DMS 273 (cell line): ENCODE results near the gene KCNJ5.

Experiments used
- DNase-seq: peaks from one replicate; lab custom pipeline; 2025; ENCODE audit not compliant: unreplicated experiment; lab: John Stamatoyannopoulos, UW

The KCNJ5 gene

DNA sequence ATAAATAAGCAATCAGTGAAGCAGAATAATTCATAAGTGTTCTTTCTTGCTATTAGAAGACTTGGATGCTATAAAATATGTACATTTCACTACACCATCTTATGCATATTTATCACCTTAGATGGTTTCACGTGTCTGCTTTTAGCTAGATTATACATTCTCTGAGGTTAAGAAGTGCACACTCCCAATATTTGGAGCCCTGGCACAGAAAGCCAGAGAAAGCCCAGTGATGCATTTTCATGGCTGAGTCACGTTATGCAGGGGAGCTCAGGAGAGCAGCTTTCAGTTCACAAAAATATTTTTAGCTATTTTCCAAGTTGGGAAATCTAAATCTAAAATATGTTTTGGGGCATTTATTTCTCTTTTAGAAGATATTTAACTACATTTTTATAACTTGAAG, 56.6 kb downstream of the KCNJ5 start:
- no peak for DNase-seq

DNA sequence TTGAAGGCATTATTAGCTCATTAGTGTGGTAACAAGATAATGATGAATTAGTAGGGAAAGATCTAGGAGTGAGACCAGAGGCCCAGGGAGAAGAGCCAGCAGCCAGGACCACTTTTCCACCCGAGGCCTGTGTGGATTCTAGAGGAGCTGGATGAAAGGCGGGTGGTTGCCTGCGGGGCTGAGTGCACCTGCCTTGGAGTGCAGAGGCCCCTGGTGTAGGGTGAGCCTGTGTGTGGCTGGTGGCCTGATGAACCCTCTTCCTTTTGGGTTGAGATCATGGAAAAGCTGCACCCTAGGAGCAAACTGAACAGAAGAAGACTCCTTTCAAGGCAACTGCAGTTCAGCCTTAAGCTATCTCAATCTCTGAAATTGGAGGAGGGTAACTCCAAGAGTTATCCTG, 57.4 kb downstream of the KCNJ5 start:
- peak; percentile 45 for DNase-seq

DNA sequence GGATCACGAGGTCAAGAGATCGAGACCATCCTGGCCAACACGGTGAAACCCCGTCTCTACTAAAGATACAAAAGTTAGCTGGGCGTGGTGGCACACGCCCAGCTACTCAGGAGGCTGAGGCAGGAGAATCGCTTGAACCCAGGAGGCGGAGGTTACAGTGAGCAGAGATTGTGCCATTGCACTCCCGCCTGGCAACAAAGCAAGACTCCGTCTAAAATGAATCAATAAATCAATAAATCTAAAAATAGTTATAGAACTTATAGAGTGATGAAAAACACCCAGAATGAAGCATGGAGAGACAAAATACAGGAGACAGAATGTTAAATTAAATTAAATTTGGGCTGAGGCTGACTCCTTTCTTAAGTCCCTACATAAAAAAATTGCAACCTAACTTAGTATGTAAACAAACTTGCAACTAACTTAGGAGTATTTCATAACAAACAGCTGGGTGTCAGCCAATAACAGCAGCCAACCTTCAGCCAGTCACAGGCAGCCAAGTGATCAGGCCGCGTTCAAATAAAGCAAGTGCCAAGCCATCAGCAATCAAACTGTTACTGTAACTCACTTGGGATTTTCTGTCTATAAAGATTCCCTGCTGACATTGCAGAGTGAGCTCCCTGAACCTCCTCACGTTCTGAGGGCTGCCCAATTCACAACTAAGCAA, 58.8 kb downstream of the KCNJ5 start:
- DNase-seq, result no peak

DNA sequence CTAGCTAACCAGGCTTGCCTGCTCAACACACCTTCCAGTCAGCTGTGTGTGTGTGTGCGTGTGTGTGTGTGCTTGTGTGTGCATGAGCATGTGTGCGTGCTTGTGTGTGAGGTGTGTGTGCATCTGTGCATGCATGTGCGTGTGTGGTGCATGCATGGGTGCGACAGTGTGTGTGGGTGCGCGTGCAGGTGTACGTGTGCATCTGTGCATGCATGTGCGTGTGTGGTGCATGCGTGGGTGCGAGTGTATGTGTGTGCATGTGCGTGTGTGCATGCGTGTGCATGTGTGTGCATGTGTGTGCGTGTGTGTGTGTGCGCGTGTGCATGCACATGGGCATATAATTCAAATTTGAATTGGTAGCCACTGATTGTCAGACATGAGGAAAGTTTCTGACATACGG, 62.0 kb downstream of the KCNJ5 start:
- DNase-seq, result no peak

DNA sequence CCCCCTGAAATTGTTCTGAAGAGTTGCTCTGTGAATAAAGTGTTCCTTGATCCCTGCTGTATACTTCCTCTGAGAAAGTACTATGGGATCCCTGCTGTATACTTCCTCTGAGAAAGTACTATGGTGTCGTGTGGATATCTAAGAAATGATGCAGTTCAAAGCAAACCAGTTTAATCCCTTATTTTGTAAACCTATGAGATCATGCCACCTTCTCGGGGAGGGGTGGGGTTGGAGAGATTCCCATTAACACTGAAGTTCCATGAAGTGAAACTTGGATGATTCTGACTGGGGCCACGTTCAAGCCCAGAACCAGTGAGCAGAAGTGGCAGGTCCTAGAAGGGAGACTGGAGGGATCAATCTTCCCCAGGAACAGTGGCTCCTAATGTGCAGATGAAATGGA, 64.5 kb downstream of the KCNJ5 start:
- no peak for DNase-seq

DNA sequence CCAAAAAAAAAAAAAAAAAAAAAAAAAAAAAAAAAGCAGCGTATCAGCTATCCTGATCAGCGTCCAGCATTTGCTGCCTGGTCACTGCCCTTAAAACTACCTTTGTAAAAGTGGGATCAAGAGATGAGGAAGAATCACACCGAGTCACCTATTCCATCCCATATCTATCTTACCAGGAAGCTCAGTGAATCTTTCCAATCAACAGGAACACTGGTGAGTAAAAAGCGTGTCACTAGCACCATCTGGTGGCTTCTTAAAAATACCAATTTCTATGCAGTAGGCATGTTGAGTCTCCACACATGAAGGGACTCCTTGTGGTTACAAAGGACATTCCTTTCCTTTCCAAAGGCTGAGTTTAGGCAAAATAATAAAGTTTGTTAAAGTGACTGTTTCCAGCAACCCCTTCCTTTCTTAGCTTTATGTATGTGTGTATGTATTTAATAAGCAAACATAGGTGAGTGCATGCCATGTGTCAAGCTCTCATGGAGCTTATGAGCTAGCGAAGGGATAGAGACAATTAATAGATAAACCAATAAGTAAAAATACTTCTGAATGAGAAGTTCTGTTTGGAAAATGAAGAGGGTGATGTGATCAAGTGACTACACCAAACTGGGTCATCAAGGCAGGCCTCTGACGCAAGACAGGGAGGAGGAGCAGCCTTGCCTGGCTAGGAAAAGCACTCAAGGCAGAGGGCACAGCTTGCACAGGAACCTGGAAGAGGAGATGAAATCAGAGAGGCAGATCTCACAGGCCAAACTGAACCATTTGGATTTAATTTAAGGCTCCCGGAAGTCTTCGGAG, 65.4 kb downstream of the KCNJ5 start:
- DNase-seq, result peak; percentile 83

DNA sequence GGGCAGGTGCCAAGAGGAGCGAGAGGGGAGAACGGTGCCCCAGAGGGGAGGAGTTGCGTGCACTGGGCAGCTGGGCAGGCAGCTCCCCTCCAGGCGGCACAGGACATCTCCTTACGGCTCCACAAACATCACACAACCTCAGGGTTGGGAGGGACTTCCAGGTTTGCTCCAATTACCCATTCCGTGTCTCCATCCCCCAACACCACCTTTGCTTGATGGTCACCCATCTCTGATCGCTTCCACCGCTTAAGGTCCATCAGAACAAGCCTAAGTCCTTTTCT, 66.0 kb downstream of the KCNJ5 start:
- DNase-seq, result peak; percentile 16

DNA sequence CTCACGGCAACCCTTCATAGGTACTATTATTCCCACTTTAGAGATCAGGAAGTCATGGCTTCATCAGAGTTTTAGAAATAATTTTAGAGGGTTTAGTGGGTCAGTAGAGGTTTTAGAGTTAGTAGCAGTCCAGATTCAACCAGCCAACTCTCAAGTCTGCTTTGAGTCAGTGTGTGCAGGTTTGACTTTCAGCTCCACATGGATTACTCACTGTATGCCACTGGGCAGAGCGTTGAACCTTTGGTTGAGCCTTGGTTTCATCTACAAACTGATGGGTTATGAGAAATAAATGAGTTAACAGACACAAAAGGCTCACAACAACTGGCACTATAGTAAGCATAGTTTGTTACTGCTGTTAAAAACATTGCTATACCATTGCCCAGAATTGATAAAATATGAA, 70.5 kb downstream of the KCNJ5 start:
- no peak for DNase-seq

DNA sequence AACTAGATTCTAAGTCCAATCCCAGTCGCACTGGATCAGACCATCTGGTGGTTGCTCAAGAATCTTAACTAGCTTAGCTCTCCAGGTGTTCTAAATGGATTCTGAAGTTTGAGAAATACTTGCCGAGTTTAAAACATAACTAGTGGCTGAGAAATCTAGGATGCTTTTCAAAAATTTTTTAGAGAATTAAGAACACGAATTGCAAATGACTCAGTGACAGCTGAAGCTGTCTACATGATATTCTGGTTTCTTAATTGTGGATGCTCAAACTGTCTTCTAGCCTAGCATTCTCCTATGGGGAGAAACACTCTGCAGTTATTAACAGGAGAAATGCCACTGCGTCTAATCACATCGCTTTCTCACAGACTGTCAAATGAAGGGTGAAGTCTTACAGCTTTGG, 71.7 kb downstream of the KCNJ5 start:
- peak; percentile 72 for DNase-seq

DNA sequence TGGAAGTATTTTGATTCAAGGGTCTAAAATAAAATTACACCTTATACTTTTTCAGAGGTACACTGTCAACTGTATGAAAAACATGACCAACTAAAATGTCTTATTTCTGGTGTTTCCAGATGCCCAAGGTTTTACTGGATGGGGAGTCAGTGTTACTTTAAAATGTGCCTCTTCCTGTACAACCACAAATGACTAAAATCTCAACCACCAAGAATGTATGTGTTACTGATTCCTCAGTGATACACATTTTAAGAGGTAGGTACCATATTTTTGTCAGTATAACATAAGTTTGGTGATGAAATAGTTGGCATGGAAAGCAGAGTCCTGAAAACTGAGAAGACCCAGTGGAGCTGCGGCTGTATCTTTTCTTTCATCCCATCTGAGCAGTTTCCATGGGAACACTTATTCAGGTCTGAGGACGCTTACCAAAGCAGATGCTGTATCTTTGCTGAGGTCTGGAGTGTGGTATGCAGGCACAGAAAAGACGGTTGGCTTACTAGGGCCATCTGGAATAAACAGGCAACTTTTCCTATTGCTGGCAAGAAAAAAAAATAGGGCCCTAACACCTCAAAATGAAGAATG, 72.7 kb downstream of the KCNJ5 start:
- DNase-seq, result peak; percentile 91

DNA sequence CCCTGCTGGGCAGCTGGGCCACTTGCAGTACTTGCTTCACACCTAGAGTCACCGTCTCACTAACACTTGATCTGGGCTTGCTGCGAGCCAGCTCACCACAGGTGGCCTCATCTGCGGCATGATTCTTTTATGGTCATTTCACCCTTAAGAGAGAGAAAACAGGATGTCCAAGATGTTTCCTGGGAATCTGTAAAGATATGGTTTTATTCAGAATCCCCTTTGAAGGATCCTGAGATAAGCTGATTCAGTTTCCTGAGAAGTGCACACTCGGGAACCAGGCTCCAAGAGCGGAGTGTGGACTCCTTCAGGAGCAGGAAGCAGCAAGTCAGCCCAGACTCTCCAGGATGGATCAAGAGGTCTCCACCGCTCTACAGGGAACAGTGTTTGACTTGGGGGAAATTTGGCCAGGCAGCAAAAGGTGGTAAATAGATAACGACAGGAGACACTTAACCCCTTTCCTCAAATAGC, 73.3 kb downstream of the KCNJ5 start:
- peak; percentile 68 for DNase-seq

DNA sequence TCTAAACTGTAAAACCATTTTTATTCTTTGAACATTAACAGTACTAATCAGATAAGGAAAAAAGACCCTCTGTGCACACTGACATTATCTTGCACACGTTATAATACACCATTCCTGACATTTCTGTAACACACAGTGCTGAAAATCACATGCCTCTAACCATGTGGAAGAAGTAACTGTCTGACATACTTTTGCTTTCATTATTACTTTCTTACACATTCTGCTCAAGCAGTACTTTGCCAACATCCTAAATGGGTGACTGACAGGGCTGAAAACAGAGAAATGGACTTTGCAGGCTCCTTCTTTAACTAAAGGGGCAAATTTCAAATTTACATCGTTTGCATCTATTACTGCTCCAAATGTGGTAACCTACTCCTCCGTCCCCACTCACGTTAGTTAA, 74.3 kb downstream of the KCNJ5 start:
- peak; percentile 9 for DNase-seq

DNA sequence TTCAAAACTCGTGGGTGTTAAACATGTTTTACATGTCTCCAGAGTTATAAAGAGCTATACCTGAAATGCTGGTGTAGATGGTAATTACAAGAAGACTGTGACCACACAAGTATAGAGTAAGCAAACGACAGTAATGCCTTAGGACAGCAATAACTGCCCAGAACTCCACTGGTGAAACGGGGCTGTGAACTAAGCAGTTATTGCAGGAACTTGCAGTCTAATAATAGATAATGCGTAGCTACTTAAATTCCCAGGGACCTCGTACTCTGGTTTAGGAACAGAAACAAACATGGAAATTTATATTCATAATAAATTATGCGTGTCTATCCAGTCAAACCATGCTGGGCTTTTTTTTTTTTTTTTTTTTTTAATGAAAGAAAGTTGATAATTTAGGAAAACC, 76.4 kb downstream of the KCNJ5 start:
- DNase-seq, result no peak

DNA sequence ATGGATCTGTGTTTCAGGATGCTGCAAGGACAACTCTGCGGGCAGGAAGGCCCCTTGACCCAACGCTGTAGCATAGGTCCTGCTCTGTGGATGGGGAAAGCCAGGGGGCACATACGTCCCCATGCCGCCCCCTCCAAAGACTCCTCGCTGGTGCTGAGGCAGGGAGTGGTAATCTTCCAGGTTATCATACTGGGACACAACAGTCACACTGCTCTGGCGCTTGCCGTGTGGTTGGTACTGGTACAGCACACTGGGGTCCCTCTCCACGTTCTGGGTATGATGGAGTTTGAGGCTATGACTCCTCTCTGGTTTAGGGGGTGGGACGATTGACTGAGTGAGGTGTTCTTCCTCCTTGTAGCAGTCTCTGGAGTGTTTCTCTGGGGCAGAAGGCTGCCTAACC, 77.8 kb downstream of the KCNJ5 start:
- no peak for DNase-seq
